HG03442 (cell line): ENCODE measurements around the gene ISOC2.

Experiments
- ATAC-seq: cut with Tn5 transposase; IDR thresholded peaks from one replicate; pipeline ENCODE4 v1.9.1; 2021; ENCODE audit warnings: mild to moderate bottlenecking, moderate library complexity; ENCODE audit not compliant: unreplicated experiment

The ISOC2 gene

GRCh38 chr19:55479451-55480230, 18.2 kb upstream of the ISOC2 start:
- ATAC-seq, result no peak

GRCh38 chr19:55479045-55479444, 17.6 kb upstream of the ISOC2 start:
- no peak for ATAC-seq

- no peak for ATAC-seq
Measured at GRCh38 chr19:55478364-55478763, 16.9 kb upstream of the ISOC2 start.

GRCh38 chr19:55477905-55478304, 16.5 kb upstream of the ISOC2 start:
- ATAC-seq, result no peak

GRCh38 chr19:55476100-55476775, 14.8 kb upstream of the ISOC2 start, which contains the start of gene ZNF628:
Gene ZNF628 (plus strand): TSS chr19:55476617. CDS start chr19:55479911, 3,294 bp downstream.
- peak; percentile 82 for ATAC-seq

GRCh38 chr19:55474269-55475265, 13.1 kb upstream of the ISOC2 start:
- no peak for ATAC-seq

GRCh38 chr19:55473225-55474012, 12.0 kb upstream of the ISOC2 start:
- ATAC-seq, result no peak

GRCh38 chr19:55472463-55472862, 11.0 kb upstream of the ISOC2 start:
- ATAC-seq, result no peak

- no peak for ATAC-seq
Measured at GRCh38 chr19:55471266-55471665, 9.8 kb upstream of the ISOC2 start.

- no peak for ATAC-seq
Measured at GRCh38 chr19:55468054-55468393, 6.6 kb upstream of the ISOC2 start.

- no peak for ATAC-seq
Measured at GRCh38 chr19:55467236-55468053, 6.0 kb upstream of the ISOC2 start.

GRCh38 chr19:55466241-55466614, 4.8 kb upstream of the ISOC2 start:
- ATAC-seq, result no peak

GRCh38 chr19:55465460-55466240, 4.2 kb upstream of the ISOC2 start:
- ATAC-seq, result no peak

GRCh38 chr19:55464662-55465054, 3.2 kb upstream of the ISOC2 start, which contains the start of gene C19orf85:
Gene C19orf85 (minus strand): TSS chr19:55464751. CDS start chr19:55464554, 197 bp downstream.
- ATAC-seq, result no peak

- ATAC-seq, result no peak
Measured at GRCh38 chr19:55464039-55464661, 2.7 kb upstream of the ISOC2 start.

GRCh38 chr19:55463583-55464031, 2.2 kb upstream of the ISOC2 start:
- ATAC-seq, result no peak

- ATAC-seq, result no peak
Measured at GRCh38 chr19:55462722-55463121, 1.3 kb upstream of the ISOC2 start.

- no peak for ATAC-seq
Measured at GRCh38 chr19:55461974-55462626, 658 bp upstream of the ISOC2 start.
